Stimulated activated CD4-positive, alpha-beta T cell treated with anti-CD3 and anti-CD28 coated beads, Interleukin-1b, Interleukin-23, amount 100 ng/mL, for 48 hours (primary cell): ENCODE results near the gene WDR1.

Experiments
- DNase-seq: peaks from one replicate; pipeline ENCODE4 v3.0.0-alpha.2; 2020

Gene WDR1

DNA sequence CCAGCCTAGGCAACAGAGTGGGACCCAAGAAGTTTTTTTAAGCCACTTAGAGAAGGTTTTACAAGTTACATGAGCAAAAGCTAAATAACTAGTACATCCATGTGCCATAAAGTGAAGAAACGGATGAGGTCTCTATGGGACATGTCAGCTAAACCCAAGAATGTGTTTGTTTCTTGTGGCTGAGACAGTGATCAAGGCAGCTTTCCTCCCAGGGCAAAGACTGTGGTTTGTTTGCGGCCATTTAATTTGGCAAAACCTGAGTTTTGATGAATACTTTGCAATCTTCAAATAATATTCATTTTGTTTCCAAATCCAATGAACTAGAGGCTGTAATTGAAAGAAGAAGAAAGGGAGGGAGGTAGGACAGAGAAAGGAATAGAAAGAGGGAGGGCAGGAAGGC lies 50.4 kb downstream of the WDR1 start:
- DNase-seq: no peak

DNA sequence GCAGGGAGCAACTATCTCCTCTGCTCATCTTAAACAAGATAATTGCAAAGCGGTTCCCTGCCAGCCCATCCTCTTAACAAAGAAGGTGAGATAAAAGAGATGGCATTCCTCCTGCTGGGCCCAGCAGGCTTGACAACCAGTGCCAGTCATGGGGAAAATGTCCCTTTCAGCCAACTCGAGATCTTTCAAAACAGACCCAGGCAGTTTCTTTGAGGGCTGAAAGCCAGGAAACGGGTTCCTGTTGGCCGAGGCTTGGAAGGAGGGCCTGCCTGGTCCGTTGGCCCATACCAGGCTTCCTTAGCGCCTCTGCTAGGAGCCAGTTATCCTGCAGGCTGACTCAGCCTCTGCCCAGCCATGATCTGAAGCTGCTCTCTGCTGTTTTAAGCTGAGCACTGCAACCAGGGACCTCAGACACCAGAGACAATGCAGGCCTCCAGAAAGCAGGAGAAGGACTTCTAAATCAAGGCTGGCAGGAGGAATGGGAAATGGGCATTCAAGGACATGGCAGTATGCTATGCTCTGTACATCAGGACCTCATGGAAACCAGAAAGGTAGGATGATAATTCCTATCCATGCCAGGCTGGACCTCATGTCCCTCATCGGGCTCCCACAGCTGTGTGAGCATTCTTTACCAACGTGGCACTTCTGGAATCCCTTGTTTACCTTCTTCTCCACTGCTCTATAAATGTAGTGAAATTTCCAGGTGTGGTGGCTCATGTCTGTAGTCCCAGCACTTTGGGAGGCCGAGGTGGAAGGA lies 52.9 kb downstream of the WDR1 start:
- no peak for DNase-seq

DNA sequence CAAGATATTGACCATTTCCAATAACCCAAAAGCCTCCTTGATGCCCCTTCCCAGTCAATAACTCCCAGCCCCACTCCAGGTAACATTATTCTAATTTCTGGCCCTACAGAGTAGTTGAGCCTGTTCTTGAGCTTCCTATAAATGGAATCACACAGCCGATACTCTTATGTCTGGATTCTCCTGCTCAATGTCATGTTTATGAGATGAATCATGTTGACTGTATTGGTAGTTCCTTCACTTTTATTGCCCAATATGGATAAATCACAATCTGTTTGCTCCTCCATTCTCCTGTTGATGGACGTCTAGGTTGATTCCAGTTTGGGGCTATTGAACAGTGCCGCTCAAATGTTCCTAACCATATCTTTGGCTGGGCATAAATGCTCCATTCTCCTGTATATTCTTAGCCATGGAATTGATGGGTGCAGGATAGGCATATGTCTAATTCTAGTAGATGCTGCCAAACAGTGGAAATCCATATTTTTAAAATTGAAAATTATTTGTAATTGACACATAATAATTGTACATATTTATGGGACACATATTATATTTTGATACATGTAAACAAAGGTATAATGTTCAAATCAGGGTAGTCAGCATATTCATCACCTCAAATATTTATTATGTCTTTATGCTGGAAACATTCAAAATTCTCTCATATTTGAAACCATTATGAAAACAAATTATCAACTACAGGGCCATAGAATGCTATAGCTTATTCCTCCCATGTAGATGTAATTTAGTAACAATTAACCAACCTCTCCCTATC lies 54.8 kb downstream of the WDR1 start:
- no peak for DNase-seq

DNA sequence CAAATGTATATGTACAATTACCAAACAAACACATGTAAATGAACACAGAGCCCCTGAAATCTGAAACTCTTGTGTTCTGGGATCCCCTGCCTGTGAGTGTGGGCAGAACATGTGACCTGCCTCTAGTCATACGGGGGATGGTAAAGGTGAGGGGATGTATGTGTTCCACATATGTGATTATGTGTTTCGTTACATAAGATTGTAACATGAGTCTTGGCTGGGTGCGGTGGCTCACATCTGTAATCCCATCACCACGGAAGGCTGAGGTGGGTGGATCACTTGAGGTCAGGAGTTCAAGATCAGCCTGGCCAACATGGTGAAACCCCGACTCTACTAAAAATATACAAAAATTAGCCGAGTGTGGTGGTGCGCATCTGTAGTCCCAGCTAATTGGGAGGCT lies 58.2 kb downstream of the WDR1 start:
- no peak for DNase-seq

DNA sequence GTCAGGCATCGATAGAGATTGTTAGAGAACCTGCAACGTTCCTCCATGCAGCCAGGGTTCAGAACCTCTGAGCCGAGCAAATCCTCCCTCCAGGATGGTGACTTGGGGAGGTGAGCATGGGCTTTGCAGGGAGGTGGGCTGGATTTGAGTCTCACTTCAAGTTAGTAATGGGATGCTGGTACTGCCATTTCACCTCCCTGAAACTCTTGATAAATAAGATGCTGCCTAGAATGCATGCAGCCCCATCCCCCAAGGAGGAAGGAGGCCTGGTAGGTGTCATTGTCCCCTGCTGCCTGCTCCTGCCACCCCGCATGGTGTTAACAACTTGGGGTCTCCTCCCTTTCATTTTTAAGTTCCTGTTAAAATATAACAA lies 59.6 kb downstream of the WDR1 start:
- no peak for DNase-seq

DNA sequence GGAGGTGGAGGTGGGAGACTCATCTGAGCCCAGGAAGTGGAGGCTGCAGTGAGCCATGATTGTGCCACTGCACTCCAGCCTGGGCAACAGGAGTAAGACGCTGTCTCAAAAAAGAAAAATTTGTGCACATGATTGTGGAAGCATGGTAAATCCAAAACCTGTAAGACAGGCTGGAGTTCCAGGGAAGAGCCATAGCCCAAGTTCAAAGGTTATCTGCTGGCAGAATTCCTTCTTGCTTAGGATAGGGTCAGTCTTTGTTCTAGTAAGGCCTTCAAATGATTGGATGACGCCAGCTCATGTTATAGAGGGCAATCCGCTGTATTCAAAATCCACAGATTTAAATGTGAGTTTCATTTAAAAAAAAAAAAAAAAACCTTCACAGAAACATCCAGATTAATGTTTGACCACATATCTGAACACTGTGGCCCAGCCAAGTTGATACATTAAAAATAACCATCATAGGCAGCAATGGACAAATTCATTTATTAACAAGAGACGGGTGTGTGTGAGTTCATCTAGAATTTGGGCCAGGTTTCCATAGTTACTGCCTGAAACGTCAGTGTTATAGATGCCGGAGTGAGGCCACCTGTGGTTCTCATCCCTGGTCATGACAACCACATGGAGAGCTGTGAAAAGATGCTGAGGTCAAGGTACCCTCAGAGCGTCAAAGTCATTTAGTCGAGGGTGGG lies 60.1 kb downstream of the WDR1 start:
- no peak for DNase-seq

DNA sequence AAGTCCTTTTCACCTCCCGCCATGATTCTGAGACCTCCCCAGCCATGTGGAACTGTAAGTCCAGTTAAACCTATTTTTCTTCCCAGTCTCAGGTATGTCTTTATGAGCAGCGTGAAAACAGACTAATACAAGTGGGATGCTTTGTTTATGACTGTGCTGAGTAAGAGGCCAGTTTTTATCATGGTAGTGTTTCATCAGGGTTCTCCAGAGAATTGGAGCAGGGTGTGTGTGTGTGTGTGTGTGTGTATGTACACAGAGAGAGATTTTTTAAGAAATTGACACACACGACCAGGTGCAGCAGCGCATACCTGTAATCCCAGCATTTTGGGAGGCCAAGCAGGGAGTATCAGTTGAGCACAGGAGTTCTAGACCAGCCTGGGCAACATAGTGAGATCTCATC lies 60.7 kb downstream of the WDR1 start:
- DNase-seq: no peak

DNA sequence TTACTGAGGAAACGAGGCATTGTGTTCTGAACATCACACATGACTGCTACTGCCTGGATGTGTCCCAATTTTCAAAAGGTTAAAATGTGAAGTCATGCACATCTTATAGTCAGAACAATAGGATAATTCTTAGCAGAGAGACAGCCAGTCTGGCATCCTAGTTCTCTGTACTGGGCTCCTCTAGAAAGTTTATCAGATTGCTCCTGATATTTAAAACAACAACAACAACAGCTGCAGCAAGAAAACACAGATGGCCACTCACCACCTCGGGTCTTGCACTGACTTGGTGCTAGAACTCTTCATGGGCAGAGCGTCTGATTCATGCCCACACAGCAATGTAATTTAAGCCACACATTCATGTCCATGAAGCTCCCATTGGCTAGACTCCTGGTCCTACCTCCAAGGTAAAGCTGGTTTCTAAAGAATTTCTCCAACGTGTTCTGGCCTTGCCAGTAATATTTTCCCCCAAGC lies 62.0 kb downstream of the WDR1 start:
- DNase-seq: no peak

DNA sequence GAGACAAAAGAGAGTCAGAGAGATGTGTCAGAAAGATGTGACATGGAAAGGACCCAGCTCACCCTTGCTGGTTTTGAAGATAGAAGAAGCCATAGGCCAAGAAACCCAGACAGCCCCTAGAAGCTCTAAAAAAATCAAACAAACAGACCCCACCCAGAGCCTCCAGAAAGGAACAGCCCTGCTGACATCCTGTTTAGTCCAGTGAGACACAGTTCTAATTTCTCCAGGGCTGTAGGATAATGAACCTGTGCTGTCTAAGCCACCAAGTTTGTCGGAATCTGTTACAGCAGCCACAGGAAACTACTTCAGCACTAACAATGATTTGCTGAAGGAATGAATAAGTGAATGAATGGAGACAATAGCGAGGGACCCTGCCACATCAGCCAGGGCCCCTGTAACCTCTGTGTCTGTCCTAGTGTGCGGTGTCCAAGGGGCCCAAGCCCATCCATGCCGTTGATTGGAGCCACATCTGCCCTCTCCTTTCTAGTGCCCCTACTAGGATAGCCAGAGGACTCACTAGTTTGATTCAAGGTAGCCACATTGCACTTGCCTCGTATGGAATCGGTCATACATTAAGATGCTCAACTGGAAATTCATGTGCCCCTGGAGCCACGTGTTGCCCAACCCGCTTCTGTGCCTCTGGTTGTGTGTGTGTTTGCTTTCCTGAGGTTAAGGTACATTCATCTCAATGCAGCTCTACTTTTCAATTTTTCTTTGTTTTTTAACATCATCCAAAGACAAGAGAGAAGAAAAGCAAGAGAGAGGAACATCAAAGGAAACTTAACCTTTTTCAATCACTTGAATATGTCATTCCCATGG lies 62.8 kb downstream of the WDR1 start:
- DNase-seq: no peak

DNA sequence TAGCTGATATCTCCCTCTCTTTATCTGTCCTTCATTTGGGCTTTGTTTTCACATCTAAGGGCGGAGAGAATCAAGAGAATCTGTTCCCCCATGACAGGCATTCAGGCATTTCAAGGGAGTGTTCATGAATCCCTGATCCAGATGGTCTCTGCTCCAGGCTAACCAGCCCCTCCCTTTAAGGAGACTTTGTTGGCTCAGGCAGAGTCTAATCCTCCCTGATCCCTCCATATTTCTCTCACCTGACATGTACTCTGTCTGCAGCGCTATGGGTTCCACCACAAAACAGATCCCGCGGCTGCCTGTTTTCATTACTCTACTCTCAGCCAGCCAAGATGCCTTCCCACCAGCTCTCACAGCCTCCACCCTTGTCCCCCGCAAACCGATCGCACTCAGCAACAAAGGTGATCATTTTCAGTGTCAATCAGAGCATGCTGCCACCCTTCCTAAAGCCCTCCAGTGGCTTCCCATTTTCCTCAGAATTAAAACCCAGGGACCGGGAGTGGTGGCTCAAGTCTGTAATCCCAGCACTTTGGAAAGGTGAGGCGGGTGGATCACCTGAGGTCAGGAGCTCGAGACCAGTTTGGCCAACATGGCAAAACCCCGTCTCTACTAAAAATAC lies 65.0 kb downstream of the WDR1 start:
- DNase-seq: no peak

DNA sequence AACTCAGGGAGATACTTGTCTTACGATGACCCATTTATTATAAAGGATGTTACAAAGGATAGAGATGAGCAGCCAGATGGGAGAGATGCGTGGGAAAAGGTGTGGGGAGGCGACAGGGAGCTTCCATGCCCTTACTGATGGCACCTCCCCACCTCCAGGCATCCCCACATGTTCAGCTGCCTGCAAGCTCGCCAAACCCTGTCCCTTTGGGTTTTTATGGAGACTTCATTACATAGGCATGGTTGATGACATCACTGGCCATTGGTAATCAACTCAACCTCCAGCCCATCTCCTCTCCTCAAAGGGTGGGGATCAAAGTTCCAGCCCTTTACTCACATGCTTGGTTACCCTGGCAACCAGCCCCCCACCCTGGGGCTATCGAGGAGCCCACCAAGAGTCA lies 65.9 kb downstream of the WDR1 start:
- DNase-seq: no peak

DNA sequence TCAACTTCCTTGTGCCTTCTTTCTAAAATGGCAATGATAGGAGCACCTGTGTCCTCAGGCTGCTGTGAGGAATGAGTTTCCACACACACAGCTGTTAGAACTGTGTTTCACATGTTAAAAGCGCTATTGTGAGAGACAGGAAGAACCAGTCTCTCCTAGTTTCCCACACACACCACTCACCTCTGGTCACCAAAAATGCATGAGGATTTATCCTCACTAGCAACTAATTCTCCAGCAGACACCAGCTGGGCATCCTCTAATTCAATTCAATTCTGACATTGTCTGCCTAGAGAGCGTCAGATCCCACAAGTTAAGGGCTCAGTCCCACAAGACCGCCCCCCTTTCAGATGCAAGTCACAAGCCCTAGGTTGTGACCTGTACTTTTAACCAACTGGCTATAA lies 66.3 kb downstream of the WDR1 start:
- DNase-seq: no peak

DNA sequence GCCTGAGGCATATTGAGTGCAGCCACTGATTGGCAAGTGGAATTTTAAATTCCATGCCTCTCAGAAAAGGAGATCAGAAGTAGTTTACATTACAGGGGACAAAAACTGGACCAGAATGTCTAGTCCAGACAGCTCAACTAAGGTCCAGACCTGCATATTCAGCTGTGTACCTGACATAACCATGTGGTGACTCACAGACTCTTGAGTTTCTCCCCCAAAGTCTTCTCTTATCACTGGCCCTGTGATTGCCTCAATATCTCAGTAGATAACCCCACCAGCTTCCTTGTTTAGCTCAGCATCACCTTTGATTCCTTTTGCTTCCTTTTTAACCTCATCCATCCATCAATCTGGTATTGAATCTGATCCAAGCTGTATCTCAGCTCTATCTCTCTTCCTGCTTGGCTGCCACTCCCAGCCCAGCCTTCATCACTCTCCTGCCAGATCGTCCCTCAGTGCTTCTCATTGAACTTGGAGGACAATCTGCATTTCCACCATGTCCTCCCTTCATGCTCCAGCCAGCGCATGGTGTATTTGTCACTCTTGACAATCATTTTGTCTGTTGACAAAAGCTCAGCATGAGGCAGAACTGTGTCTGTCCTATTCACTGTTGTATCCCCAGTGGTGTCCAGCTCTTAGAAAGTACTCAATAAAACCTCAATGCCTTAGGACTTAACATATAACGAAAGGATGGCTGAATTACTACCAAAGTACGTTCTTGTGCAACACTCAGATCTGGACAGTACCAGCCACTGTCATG lies 67.5 kb downstream of the WDR1 start:
- no peak for DNase-seq

DNA sequence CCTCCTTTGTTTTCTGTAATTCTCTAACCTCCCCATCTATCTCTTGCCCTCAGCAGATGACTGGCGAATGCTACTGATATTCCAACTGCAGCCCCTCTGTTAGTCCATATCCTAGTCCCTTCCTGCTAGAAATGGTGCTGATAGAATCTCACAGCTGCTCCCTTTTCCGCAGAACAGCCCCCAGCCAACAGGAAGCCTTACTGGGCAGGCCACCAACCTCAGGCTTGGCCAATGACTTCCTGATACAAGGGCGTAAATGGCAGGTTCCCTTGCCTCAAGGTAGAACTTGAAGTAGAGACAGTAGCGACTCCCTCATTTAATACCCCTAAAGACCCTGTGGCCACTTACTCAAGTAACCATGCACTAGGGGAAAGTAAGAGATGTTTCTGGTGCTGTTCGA lies 68.6 kb downstream of the WDR1 start:
- no peak for DNase-seq

DNA sequence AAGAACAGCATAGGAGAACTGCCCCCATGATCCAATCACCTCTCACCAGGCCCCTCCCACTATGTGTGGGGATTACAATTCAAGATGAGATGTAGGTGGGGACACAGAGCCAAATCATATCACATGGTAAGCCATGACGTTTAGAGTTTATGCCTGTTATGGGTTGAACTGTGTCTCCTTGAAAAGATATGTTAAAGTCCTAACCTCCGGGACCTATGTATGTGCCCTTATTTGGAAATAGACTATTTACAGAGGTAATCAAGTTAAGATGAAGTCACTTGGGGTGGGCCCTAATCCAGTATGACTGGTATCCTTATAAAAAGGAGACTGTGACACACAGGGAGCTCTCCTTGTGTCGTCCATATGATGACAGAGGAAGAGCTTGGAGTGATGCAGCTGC lies 70.1 kb downstream of the WDR1 start:
- DNase-seq: no peak

DNA sequence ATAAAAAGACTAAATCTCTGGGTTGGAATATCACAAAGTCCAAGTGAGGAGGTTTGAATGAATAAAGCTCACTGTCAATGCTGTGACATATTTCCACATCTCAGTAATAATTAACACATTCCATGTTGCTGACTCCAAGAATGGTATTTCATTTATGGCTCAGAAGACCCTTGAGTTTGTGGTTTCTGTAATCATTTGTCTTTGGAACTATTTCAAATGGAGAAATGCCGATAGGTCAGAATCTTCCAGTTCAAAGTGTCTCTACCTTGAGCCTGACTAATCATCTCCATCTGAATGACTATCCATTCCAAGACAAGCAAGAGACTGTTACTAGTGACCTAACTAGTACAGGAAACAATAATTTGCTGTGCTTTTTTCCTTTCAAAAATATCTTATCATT lies 71.1 kb downstream of the WDR1 start:
- DNase-seq: no peak

DNA sequence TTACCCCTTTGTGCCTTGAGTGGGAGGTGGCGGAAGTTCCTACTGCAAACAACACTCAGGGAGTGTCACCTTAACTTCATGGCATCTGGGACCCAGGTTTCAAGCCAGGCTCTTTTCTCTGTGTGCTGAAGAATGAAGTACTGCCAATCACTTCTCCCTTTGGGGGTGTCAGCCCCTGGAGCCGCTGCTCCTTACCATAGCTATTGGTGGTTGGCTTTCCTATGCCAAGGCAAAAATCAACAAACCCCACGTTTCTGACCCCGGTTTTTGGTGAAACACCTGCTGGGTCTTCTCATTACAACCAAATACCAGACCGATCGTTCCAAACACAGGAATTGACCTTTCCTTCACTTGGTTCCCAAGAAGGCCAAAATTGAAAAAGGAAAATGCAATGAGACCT lies 75.6 kb downstream of the WDR1 start:
- DNase-seq: no peak

DNA sequence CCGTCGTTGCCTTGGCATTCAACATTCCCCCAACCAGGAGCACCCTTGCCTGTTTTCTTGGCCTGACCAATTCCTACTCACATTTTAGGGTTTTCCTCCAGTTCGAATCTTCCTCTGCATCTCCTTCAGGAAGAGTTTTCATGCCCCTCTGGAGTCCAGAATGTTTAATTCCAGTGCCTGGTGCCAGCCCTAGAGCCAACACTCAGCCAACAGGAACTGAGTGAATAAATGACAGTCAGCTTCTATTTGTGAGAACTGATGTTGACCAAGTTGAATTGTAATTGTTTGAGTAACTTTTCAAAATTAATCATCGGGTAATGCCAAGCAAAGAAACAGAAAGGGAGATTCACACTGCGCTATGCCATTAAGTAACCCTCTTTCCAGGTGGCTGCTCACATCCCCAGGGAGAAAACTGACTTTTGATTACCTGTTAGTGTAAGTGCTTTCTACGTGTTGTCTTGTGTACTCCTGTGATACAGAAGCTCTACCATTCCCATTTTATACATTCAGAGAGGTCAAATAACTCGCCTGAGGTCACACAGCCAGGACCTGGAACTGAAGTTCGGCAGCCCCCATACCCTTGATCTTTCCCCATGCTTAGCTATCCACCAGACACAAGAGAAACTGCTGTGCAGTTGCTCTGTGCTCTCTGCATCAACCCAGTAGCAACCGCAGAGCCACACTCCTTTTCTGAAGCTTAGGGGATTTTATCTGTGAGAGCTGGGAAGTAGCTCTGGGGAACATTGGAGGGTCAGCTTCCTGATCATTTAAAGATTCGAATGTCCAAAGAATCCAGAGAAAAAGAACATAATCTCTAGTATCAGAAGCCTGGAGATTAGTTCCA lies 76.3 kb downstream of the WDR1 start:
- no peak for DNase-seq

DNA sequence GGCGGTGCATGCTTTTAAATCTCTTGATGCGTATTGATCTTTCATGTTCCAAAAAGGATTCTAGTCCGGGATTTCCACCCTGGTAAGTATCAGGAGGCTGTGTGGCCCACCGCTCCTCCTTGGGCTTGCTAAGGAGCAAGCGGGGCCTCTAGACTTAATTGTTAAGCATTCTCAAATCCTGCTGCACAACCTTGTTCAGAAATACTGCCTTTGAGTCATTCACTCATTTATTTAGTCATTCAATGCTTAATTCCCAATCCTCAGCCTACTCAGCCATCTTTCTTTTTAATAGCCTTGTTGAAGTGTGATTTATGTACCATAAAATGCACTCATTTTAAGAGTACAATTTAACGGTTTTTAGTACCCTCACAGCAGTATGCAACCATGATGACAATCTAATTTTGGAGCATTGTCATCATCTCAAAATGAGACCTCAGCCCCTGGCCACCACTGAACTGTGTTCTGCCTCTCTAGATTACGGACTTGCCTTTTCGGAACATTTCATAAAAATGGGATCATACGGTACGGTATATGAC lies 79.7 kb downstream of the WDR1 start:
- no peak for DNase-seq

DNA sequence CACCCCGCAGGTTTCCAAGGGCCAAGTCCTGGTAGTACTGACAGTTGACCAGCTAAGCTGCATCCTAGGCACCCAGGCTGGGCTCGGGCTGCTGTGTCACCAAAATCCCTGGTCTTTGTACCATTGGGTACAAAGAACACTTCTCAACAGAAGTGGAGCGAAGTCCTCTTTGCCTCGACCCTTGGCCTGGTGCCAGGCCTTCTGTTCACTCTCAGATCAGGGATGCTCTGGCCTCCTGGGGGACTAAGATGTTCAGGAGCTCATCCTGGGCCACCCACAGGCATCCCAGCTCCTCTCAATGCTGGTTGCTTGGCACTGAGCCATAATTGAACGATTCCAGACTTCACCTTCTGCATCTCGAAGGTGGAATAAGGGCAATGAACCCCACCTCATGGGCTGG lies 81.5 kb downstream of the WDR1 start:
- DNase-seq: no peak
